HepG2 (cell line): Measurements from ENCODE around the gene TSPAN31. TPM values are rescaled to one million over a fixed set of nuclear protein-coding genes. Genes with fewer than 3 reads are reported as not detected.

Experiments used
- PAX8 ChIP-seq: sonication (generic); formaldehyde crosslinking; IDR thresholded peaks from 2 replicates; pipeline ENCODE4 v1.8.0; 2022; ENCODE audit warnings: mild to moderate bottlenecking, missing genetic modification reagents, borderline replicate concordance
- PRMT3 ChIP-seq: sonication (generic); formaldehyde crosslinking; IDR thresholded peaks from 2 replicates; pipeline ENCODE4 v1.8.1; 2022; ENCODE audit warnings: low read depth, mild to moderate bottlenecking, moderate library complexity, missing genetic modification reagents, borderline replicate concordance
- RARG ChIP-seq: sonication (generic); formaldehyde crosslinking; IDR thresholded peaks from 2 replicates; pipeline ENCODE4 v1.4.0; 2020; ENCODE audit warnings: low read depth, mild to moderate bottlenecking, missing genetic modification reagents
- RCOR2 ChIP-seq: IDR thresholded peaks from 2 replicates; pipeline ENCODE4 v1.6.1; 2016; ENCODE audit warnings: missing biosample characterization, missing genetic modification reagents
- SP1 ChIP-seq, 2 experiments: fragments of 450-650 bp in 1 of 2; sonication (generic) in 1 of 2; formaldehyde crosslinking in 1 of 2; IDR thresholded peaks; 2 replicates each; pipeline versions ENCODE4 v1.4.0 to v1.6.1; 2016 to 2020; ENCODE audit warnings: missing genetic modification reagents in 1 of 2
- U2AF1 ChIP-seq: fragments of 200-400 bp; formaldehyde crosslinking; optimal IDR thresholded peaks from 2 replicates; pipeline ENCODE3; 2017; ENCODE audit warnings: mild to moderate bottlenecking, low read depth, low read length
- ZFP90 ChIP-seq: sonication (generic); formaldehyde crosslinking; IDR thresholded peaks from 2 replicates; pipeline ENCODE4 v1.8.0; 2022; ENCODE audit warnings: missing genetic modification reagents, mild to moderate bottlenecking, inconsistent platforms, borderline replicate concordance
- ZNF296 ChIP-seq: sonication (generic); formaldehyde crosslinking; conservative IDR thresholded peaks from 2 replicates; pipeline ENCODE4 v1.5.0; 2020; ENCODE audit warnings: mild to moderate bottlenecking, missing genetic modification reagents
- ZNF407 ChIP-seq: sonication (generic); formaldehyde crosslinking; IDR thresholded peaks from one replicate; pipeline ENCODE4 v1.5.1; 2020; ENCODE audit warnings: mild to moderate bottlenecking, missing genetic modification reagents; ENCODE audit errors: not compliant biosample characterization
- ZNF564 ChIP-seq: sonication (generic); formaldehyde crosslinking; IDR thresholded peaks from 2 replicates; pipeline ENCODE4 v1.8.1; 2023; ENCODE audit warnings: mild to moderate bottlenecking, missing genetic modification reagents
- polyA plus RNA-seq, 8 experiments: library from polyadenylated mRNA; depleted of rRNA in 3 of 8; stranded (reverse) in 7 of 8; unstranded in 1 of 8; fragments of >200 nt; fragmentation: Illumina TruSeq in 4 of 8; extraction: Trizol in 4 of 8; gene quantifications; 2 replicates each; pipeline versions ENCODE4 v1.2.1 to v1.2.3, GENCODE V29; 2011 to 2016; ENCODE audit warnings: low read depth in 4 of 8, missing spikeins in 1 of 8, mixed read lengths in 1 of 8; ENCODE audit not compliant: insufficient read depth in 1 of 8
- total RNA-seq, 5 experiments: library from RNA; depleted of rRNA; stranded (reverse); fragments of >200 nt; fragmentation: Illumina TruSeq; extraction: Trizol; gene quantifications; 2 replicates each; pipeline ENCODE4 v1.2.3, GENCODE V29; 2016; ENCODE audit warnings: low read depth in 1 of 5
- TF ChIP-seq, protein P1 (sequence below): sonication (generic); formaldehyde crosslinking; IDR thresholded peaks from 2 replicates; pipeline ENCODE4 v1.4.0; 2020; ENCODE audit warnings: missing genetic modification reagents, borderline replicate concordance
- TF ChIP-seq, protein P2 (sequence below): fragments of 450-650 bp; IDR thresholded peaks from 2 replicates; pipeline ENCODE4 v1.6.1; 2017; ENCODE audit warnings: mild to moderate bottlenecking

Gene TSPAN31
- total and polyA plus RNA-seq, 2 of the 13 experiments (the other 11 are each of a cell fraction or from before 2014, with no cell fraction given) = 10.4 to 24.6 TPM

DNA sequence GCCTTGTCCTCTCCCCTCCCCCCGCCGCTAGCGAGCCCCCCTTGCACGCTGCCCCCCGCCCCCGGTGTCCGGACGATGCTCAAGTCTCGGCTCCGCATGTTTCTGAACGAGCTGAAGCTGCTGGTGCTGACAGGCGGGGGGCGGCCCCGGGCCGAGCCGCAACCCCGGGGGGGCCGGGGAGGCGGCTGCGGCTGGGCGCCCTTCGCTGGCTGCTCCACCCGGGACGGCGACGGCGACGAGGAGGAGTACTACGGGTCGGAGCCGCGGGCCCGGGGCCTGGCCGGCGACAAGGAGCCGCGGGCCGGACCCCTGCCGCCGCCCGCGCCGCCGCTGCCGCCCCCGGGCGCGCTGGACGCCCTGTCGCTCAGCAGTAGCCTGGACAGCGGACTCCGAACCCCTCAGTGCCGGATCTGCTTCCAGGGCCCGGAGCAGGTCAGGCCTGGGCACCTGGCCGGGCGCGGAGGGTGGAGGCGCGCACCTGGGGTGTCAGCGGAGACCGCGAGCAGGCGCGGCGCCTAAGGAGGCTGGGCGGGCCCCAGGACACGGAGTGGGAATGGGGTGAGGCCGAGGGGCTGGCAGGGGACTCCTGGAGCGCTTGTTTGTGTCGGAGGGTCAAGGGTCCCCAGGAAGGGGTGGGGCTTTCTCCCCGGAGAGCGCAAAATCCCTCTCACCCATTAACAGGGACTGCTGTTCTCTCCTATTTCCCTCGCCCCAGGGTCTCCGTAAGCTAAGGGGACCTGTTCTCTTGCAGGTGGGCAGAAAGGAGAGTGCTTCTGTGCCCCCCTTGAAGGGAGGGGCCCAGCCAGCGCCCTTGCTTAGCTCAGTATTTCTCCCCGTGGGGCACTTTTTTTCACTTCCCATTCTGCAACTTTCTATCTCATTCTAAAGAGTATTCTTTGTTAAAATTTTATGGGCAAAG is 10.9 kb downstream of the TSPAN31 start (continued):
- TF ChIP-seq ZNF407 = no peak
- TF ChIP-seq PRMT3 (CRISPR knock-in tag) = no peak
- no peak for TF ChIP-seq RARG (CRISPR knock-in tag)
- no peak for TF ChIP-seq RCOR2 (CRISPR knock-in tag)
- no peak for TF ChIP-seq ZNF296 (CRISPR knock-in tag)
- TF ChIP-seq U2AF1 = no peak
- TF ChIP-seq, protein P1, sequence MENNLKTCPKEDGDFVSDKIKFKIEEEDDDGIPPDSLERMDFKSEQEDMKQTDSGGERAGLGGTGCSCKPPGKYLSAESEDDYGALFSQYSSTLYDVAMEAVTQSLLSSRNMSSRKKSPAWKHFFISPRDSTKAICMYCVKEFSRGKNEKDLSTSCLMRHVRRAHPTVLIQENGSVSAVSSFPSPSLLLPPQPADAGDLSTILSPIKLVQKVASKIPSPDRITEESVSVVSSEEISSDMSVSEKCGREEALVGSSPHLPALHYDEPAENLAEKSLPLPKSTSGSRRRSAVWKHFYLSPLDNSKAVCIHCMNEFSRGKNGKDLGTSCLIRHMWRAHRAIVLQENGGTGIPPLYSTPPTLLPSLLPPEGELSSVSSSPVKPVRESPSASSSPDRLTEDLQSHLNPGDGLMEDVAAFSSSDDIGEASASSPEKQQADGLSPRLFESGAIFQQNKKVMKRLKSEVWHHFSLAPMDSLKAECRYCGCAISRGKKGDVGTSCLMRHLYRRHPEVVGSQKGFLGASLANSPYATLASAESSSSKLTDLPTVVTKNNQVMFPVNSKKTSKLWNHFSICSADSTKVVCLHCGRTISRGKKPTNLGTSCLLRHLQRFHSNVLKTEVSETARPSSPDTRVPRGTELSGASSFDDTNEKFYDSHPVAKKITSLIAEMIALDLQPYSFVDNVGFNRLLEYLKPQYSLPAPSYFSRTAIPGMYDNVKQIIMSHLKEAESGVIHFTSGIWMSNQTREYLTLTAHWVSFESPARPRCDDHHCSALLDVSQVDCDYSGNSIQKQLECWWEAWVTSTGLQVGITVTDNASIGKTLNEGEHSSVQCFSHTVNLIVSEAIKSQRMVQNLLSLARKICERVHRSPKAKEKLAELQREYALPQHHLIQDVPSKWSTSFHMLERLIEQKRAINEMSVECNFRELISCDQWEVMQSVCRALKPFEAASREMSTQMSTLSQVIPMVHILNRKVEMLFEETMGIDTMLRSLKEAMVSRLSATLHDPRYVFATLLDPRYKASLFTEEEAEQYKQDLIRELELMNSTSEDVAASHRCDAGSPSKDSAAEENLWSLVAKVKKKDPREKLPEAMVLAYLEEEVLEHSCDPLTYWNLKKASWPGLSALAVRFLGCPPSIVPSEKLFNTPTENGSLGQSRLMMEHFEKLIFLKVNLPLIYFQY (CRISPR knock-in tag) = 0 out of 2 replicates have a peak, but pooled peaks have one; percentile 22
- TF ChIP-seq, protein P2, sequence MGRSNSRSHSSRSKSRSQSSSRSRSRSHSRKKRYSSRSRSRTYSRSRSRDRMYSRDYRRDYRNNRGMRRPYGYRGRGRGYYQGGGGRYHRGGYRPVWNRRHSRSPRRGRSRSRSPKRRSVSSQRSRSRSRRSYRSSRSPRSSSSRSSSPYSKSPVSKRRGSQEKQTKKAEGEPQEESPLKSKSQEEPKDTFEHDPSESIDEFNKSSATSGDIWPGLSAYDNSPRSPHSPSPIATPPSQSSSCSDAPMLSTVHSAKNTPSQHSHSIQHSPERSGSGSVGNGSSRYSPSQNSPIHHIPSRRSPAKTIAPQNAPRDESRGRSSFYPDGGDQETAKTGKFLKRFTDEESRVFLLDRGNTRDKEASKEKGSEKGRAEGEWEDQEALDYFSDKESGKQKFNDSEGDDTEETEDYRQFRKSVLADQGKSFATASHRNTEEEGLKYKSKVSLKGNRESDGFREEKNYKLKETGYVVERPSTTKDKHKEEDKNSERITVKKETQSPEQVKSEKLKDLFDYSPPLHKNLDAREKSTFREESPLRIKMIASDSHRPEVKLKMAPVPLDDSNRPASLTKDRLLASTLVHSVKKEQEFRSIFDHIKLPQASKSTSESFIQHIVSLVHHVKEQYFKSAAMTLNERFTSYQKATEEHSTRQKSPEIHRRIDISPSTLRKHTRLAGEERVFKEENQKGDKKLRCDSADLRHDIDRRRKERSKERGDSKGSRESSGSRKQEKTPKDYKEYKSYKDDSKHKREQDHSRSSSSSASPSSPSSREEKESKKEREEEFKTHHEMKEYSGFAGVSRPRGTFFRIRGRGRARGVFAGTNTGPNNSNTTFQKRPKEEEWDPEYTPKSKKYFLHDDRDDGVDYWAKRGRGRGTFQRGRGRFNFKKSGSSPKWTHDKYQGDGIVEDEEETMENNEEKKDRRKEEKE = no peak
- TF ChIP-seq SP1 (IDR thresholded peaks at IDR 0.05) = no peak
- peak; percentile 33; the same call in 1 of the 2 replicates for TF ChIP-seq SP1 (CRISPR knock-in tag; IDR thresholded peaks at IDR 0.05)
- no peak for TF ChIP-seq ZNF564 (CRISPR knock-in tag)
- no peak for TF ChIP-seq PAX8 (CRISPR knock-in tag)
- TF ChIP-seq ZFP90 (CRISPR knock-in tag) = no peak
